Bronchial epithelial cell (primary cell): ENCODE data around the gene MCC. TPM values are rescaled to one million over a fixed set of nuclear protein-coding genes. Genes with fewer than 3 reads are reported as not detected.
A peak's percentile ranks its signal among the peaks of the same experiment; 100 is the strongest.

Experiments used
- DNase-seq: peaks from one replicate; pipeline ENCODE4 v3.0.0-alpha.2; 2010; ENCODE audit warnings: low read depth
- FAIRE-seq: peaks from 2 replicates; lab custom pipeline; 2011; peaks lifted over from hg19 to GRCh38; lab: Jason Lieb, UNC
- H3K27me3 ChIP-seq: 2 replicates; pipeline ENCODE4 v1.5.1; 2011; ENCODE audit warnings: low read length; ENCODE audit not compliant: control insufficient read depth, insufficient read depth
- H3K36me3 ChIP-seq: 2 replicates; pipeline ENCODE4 v1.5.1; 2011; ENCODE audit warnings: low read length; ENCODE audit not compliant: control insufficient read depth, insufficient read depth
- H3K4me3 ChIP-seq: 2 replicates; pipeline ENCODE4 v1.5.1; 2011; ENCODE audit warnings: mild to moderate bottlenecking, low read depth, low read length, control low read depth
- total RNA-seq: library from RNA; depleted of rRNA; stranded (reverse); fragments of >200 nt; gene quantifications from 2 replicates; pipeline ENCODE4 v1.2.1, GENCODE V29; 2014
- TF ChIP-seq, protein P1 (sequence below): IDR thresholded peaks from 2 replicates; pipeline ENCODE4 v1.5.1; 2011; ENCODE audit warnings: mild to moderate bottlenecking, moderate library complexity, low read length, control low read depth, inconsistent platforms; ENCODE audit not compliant: insufficient read depth, severe bottlenecking

The MCC gene
- total RNA-seq, 1 donor from 2014 or later: 43.2 TPM

DNA sequence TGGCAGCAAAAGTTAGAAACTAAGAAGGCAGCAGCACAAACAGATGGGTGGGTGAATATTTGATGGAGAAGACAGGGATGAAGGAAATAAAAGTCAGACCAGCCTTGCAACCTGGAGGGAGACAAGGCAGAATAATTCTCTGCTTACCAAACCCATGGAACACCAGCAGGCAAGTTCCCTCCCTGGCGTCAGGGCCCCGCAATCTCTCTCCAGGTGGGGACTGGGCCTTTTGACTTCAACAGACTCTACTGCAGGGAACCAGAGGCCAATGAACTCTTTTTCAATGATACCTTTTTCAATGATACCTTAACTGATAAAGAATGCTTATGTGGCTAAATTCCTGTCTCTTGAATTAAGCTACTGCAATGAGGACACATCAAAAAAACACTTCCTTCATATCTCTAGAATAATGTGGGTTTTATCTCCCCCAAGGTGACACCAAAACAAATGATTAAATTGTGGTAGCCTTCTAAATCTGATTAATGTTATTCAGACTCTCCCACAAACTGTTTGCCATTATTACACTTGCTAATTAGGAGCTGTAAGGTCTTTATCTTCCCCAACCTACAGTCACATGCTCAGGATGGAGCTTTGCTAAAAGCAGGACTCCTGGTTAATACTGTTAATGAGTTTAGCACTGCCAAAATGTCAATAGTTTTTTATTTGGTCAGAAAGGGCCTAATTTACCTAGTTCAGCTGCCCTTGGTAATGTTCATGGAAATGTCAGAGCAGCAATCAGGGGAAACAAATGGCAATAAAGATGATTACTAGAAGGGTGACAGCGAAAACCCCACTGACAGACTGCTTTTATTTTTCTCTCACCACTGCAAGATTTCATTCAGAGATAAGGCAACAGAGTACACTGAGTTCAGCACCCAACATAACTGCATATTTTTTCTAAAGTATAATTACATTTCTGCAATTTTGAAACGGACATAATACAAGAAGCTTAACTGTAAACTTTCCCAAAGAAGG lies 218.9 kb downstream of the MCC start:
- Histone ChIP-seq H3K27me3 (no peaks in the 10 kb centered on the region), H3K36me3 (no peaks in the 10 kb centered on the region), H3K4me3 (no peak overlapping the region)
- TF ChIP-seq, protein P1, sequence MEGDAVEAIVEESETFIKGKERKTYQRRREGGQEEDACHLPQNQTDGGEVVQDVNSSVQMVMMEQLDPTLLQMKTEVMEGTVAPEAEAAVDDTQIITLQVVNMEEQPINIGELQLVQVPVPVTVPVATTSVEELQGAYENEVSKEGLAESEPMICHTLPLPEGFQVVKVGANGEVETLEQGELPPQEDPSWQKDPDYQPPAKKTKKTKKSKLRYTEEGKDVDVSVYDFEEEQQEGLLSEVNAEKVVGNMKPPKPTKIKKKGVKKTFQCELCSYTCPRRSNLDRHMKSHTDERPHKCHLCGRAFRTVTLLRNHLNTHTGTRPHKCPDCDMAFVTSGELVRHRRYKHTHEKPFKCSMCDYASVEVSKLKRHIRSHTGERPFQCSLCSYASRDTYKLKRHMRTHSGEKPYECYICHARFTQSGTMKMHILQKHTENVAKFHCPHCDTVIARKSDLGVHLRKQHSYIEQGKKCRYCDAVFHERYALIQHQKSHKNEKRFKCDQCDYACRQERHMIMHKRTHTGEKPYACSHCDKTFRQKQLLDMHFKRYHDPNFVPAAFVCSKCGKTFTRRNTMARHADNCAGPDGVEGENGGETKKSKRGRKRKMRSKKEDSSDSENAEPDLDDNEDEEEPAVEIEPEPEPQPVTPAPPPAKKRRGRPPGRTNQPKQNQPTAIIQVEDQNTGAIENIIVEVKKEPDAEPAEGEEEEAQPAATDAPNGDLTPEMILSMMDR: no peak
- no peak for DNase-seq
- no peak for FAIRE-seq

DNA sequence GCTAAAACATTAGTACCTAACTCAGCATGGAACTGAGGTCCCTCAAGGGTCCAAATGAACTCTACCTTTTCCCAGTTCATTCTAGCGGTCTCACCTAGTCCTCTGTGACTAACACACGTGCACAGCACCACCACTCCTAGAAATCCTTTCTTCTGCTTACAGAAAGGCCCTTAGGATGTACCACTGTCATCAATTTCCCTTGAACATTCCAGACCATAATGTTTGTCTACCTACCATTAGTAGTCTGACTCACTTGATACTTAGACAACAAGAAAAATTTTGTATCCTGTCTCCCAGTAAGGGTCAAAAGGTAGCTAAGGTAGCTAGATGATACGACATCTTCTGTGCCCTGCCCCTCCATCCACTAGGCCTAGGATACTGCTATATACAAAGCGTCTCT lies 220.0 kb downstream of the MCC start:
- no peaks in the 10 kb centered on the region for H3K27me3 ChIP-seq
- FAIRE-seq (no peak), DNase-seq (peak; percentile 86)
- TF ChIP-seq, protein P1: no peak
- no peak overlapping the region for H3K4me3 ChIP-seq
- H3K36me3 ChIP-seq: no peaks in the 10 kb centered on the region

DNA sequence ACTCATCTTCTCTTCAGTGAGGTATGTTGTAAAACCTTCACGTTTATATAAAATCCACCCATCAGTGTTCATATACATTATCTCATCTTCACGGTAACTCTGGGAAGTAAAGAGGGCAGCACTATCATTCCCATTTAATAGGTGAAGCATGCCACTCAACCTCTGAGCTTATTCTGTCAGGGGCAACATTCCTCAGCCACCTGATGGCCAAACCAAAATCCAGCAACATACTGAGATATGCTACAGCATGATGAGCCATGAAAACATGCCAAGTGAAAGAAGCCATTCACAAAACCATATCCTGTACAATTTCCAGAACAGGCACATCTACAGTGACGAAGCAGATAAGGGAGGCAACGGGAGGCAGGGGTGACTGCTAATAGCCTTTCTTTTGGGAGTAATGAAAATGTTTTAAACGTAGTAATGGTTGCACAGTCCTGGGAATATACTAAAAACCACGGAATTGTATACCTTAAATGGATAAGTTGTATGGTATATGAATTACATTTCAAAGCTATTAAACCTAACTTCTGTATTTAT lies 220.8 kb downstream of the MCC start:
- FAIRE-seq: no peak
- Histone ChIP-seq H3K27me3 (no peaks in the 10 kb centered on the region), H3K36me3 (no peaks in the 10 kb centered on the region), H3K4me3 (no peak overlapping the region)
- DNase-seq: peak; percentile 65
- TF ChIP-seq, protein P1: no peak

DNA sequence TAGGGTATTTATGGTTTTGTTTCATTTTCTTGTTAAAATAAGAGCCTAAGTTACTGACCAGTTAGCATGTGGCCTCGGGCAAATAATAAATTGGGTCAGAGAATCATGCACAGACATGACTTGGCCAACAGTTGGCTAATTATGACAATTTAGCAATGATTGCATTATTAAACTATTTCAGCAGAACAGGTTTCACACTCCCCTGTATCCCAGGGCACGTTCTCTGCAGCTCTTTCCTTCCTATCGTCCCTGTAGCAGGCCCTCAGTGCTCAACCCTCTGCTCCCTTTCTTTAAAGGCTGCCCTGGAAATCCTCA lies 221.4 kb downstream of the MCC start:
- Histone ChIP-seq H3K4me3 (no peak overlapping the region), H3K27me3 (no peaks in the 10 kb centered on the region), H3K36me3 (no peaks in the 10 kb centered on the region)
- DNase-seq (peak; percentile 97), FAIRE-seq (peak; percentile 40)
- TF ChIP-seq, protein P1: no peak

DNA sequence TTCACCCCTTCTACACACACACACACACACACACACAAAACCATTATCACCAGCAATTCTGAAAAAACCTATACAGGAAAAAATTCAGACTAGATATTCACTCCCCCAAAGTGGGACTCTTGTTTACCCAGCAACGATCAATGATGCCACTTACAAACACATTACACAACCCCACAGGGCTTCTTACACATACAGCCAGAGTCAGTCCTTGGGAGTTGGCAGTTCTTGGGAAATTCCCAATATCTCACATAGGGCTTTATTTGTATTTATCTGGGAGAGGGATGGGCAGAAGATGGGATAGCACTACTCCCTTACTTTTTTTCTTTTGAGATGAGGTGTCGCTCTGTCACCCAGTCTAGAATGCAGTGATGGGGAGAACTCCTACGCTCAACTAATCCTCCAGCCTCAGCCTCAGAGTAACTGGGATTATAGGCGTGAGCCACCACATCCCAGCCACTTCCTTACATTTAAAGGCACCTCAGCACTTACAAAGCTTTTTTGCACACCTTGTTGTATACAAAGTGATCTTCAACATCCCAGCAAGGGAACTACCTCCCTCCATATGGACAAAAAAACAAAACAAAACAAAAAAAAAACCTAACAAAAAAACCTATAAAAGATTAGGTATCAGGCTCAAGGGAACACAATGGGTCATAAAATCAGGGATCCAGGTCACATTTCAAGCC lies 221.9 kb downstream of the MCC start:
- FAIRE-seq: no peak
- TF ChIP-seq, protein P1: no peak
- H3K4me3 ChIP-seq: no peak overlapping the region
- DNase-seq: peak; percentile 96
- H3K36me3 ChIP-seq: no peaks in the 10 kb centered on the region
- H3K27me3 ChIP-seq: no peaks in the 10 kb centered on the region
